Endothelial cell of umbilical vein (primary cell): ENCODE results near the gene FAM124B. TPM values are rescaled to one million over a fixed set of nuclear protein-coding genes. Genes with fewer than 3 reads are reported as not detected.

Source experiments
- Bru-seq: library from RNA; stranded (reverse); fragments of 400-500 nt; gene quantifications from one replicate; lab custom pipeline; 2021; lab: Mats Ljungman, UMichigan
- BruChase-seq, 2 experiments: library from RNA; stranded (reverse); fragments of 400-500 nt; gene quantifications; one replicate each; lab custom pipeline; 2021; lab: Mats Ljungman, UMichigan
- BruUV-seq: library from RNA; stranded (reverse); fragments of 400-500 nt; replicated peaks from 2 replicates; lab custom pipeline; 2021; lab: Mats Ljungman, UMichigan
- CTCF ChIA-PET: fragments of 300-600, 350-600 bp; sonication (Branson Sonifier 250); formaldehyde crosslinking; loops from one replicate; lab custom pipeline; 2021; ENCODE audit warnings: antibody characterized with exemption, inconsistent platforms; lab: Charles Lee
- POLR2A ChIA-PET: fragments of 300-600, 350-600 bp; sonication (Branson Sonifier 250); formaldehyde crosslinking; loops from one replicate; lab custom pipeline; 2021; ENCODE audit warnings: antibody characterized with exemption, inconsistent platforms; lab: Charles Lee
- DNase-seq: peaks from one replicate; pipeline ENCODE4 v3.0.0-alpha.2; 2011; ENCODE audit warnings: low read depth, low spot score
- FAIRE-seq: peaks from 2 replicates; lab custom pipeline; 2011; peaks lifted over from hg19 to GRCh38; lab: Jason Lieb, UNC
- H2AFZ ChIP-seq: 2 replicates; pipeline ENCODE4 v1.6.0; 2012; ENCODE audit warnings: low read depth, low read length, control low read depth, inconsistent platforms
- H3K27ac ChIP-seq: 2 replicates; pipeline ENCODE4 v1.5.1; 2011; ENCODE audit warnings: low read depth, mild to moderate bottlenecking, control low read depth, low read length, moderate library complexity; ENCODE audit not compliant: insufficient read depth
- H3K27me3 ChIP-seq, 2 experiments: 2 replicates each; pipeline versions ENCODE4 v1.6.0 to v1.6.1; 2011; ENCODE audit warnings: low read length in 2 of 2, mixed read lengths in 1 of 2; ENCODE audit not compliant: control insufficient read depth in 2 of 2, insufficient read depth in 2 of 2
- H3K36me3 ChIP-seq, 2 experiments: 2 replicates in 1 of 2; 3 replicates in 1 of 2; pipeline ENCODE4 v1.5.1; 2011; ENCODE audit warnings: low read length in 2 of 2, mild to moderate bottlenecking in 1 of 2, moderate library complexity in 1 of 2; ENCODE audit not compliant: control insufficient read depth in 2 of 2, insufficient read depth in 2 of 2; ENCODE audit errors: extremely low read depth in 1 of 2
- H3K4me1 ChIP-seq: 3 replicates; pipeline ENCODE4 v1.5.1; 2011; ENCODE audit warnings: mild to moderate bottlenecking, low read length; ENCODE audit not compliant: control insufficient read depth, insufficient read depth; ENCODE audit errors: extremely low read depth
- H3K4me2 ChIP-seq: 2 replicates; pipeline ENCODE4 v1.6.1; 2011; ENCODE audit warnings: low read length, control low read depth, mixed read lengths; ENCODE audit not compliant: insufficient read depth
- H3K4me3 ChIP-seq, 3 experiments: fragments of 200-600 bp in 1 of 3; sonication (generic), shearing (Covaris generic) in 1 of 3; replicated peaks in 1 of 3; 2 replicates each; pipeline ENCODE4 v1.5.1; 2011 to 2016; ENCODE audit warnings: control low read depth in 3 of 3, low read length in 3 of 3, mild to moderate bottlenecking in 2 of 3, inconsistent platforms in 1 of 3, low read depth in 1 of 3, moderate library complexity in 1 of 3; ENCODE audit not compliant: insufficient read depth in 1 of 3
- H3K79me2 ChIP-seq: 2 replicates; pipeline ENCODE4 v1.6.0; 2012; ENCODE audit warnings: low read length, inconsistent platforms; ENCODE audit not compliant: control insufficient read depth, insufficient read depth
- H3K9ac ChIP-seq: replicated peaks from 2 replicates; pipeline ENCODE3; 2011; ENCODE audit warnings: low read length, control low read depth; ENCODE audit not compliant: insufficient read depth; ENCODE audit errors: extremely low read depth
- H3K9me1 ChIP-seq: replicated peaks from 3 replicates; pipeline ENCODE4 v1.6.0; 2011; ENCODE audit warnings: mild to moderate bottlenecking, low read length; ENCODE audit not compliant: control insufficient read depth, insufficient read depth; ENCODE audit errors: extremely low read depth
- H3K9me3 ChIP-seq: replicated peaks from 2 replicates; pipeline ENCODE4 v1.5.1; 2012; ENCODE audit warnings: low read length, inconsistent platforms; ENCODE audit not compliant: control insufficient read depth, insufficient read depth
- H4K20me1 ChIP-seq: replicated peaks from 2 replicates; pipeline ENCODE3; 2011; ENCODE audit warnings: mild to moderate bottlenecking, low read length; ENCODE audit not compliant: control insufficient read depth, insufficient read depth; ENCODE audit errors: extremely low read depth
- CTCF ChIP-seq, 2 donors: IDR thresholded peaks; 1 replicate in 1 of 2; 2 replicates in 1 of 2; pipeline ENCODE4 v1.5.1; 2011; ENCODE audit warnings: low read length in 2 of 2, mild to moderate bottlenecking in 2 of 2, moderate library complexity in 2 of 2, control low read depth in 1 of 2, inconsistent platforms in 1 of 2, low read depth in 1 of 2; ENCODE audit not compliant: insufficient read depth in 1 of 2; ENCODE audit errors: extremely low read depth in 1 of 2
- EZH2 ChIP-seq: IDR thresholded peaks from 2 replicates; pipeline ENCODE4 v1.6.1; 2012; ENCODE audit warnings: borderline replicate concordance, low read depth, mild to moderate bottlenecking, moderate library complexity, low read length, inconsistent platforms; ENCODE audit not compliant: severe bottlenecking
- FOS ChIP-seq: IDR thresholded peaks from 2 replicates; pipeline ENCODE4 v1.6.1; 2011; ENCODE audit warnings: mild to moderate bottlenecking, low read length, moderate library complexity, borderline replicate concordance; ENCODE audit not compliant: insufficient read depth
- GATA2 ChIP-seq: IDR thresholded peaks from 2 replicates; pipeline ENCODE4 v1.7.0; 2011; ENCODE audit warnings: low read depth, mild to moderate bottlenecking, moderate library complexity, mixed read lengths, low read length; ENCODE audit not compliant: insufficient read length, insufficient read depth
- JUN ChIP-seq: IDR thresholded peaks from 2 replicates; pipeline ENCODE4 v1.6.1; 2011; ENCODE audit warnings: borderline replicate concordance, low read depth; ENCODE audit not compliant: insufficient read length, insufficient read depth
- MAX ChIP-seq: IDR thresholded peaks from 2 replicates; pipeline ENCODE4 v1.6.1; 2011; ENCODE audit not compliant: insufficient read depth, insufficient read length
- MYC ChIP-seq: IDR thresholded peaks from one replicate; pipeline ENCODE4 v1.6.1; 2011; ENCODE audit warnings: mild to moderate bottlenecking, low read depth, low read length
- POLR2A ChIP-seq: IDR thresholded peaks from 2 replicates; pipeline ENCODE4 v1.6.1; 2012; ENCODE audit warnings: low read depth, mild to moderate bottlenecking, control low read depth, low read length
- POLR2AphosphoS5 ChIP-seq: IDR thresholded peaks from 2 replicates; pipeline ENCODE4 v1.6.1; 2012; ENCODE audit warnings: low read depth, mild to moderate bottlenecking, control low read depth, low read length, moderate library complexity; ENCODE audit not compliant: insufficient read depth
- dilution Hi-C: fragments of 300-500 bp; cut with MboI; formaldehyde crosslinking; loops from one replicate; pipeline ENCODE4 v1.15.0; 2019; ENCODE audit warnings: low sequenced_read_pairs; ENCODE audit not compliant: extremely low pct_ligation_motif_present
- intact Hi-C: fragments of 100-400 bp; cut with micrococcal nuclease; formaldehyde crosslinking; loops from one replicate; pipeline ENCODE4 v1.10.0; 2022
- long read RNA-seq: library from polyadenylated mRNA; stranded (forward); transcript quantifications from one replicate; pipeline ENCODE4 v2.0.0, GENCODE V29; 2021
- polyA minus RNA-seq, 3 experiments: library from RNA; depleted of rRNA, polyadenylated mRNA; stranded (reverse); fragments of >200 nt; gene quantifications; 1 replicate in 1 of 3; 2 replicates in 2 of 3; pipeline ENCODE4 v1.2.3, GENCODE V29; 2011
- polyA plus RNA-seq, 4 experiments: library from polyadenylated mRNA; depleted of rRNA in 3 of 4; stranded (reverse) in 3 of 4; unstranded in 1 of 4; fragments of >200 nt; gene quantifications; 2 replicates each; pipeline versions ENCODE4 v1.2.1 to v1.2.3, GENCODE V29; 2011 to 2012; ENCODE audit warnings: missing spikeins in 1 of 4
- total RNA-seq: library from RNA; stranded (reverse); gene quantifications from 2 replicates; pipeline ENCODE4 v1.2.3, GENCODE V29; 2021

The FAM124B gene
- total RNA-seq (81.4 and 82.0 TPM in 2 replicates), polyA plus RNA-seq (91.7 and 119 TPM in 2 replicates), polyA minus RNA-seq (291 and 351 TPM in 2 replicates), Bru-seq, nascent RNA (percentile 97 among the genes with signal in this experiment), BruChase-seq, experiment 1, labeled RNA remaining after a 6-hour chase (percentile 94 among the genes with signal in this experiment), BruChase-seq, experiment 2, labeled RNA remaining after a 2-hour chase (percentile 93 among the genes with signal in this experiment)
- 92.1 and 97.9 TPM in 2 replicates for polyA plus RNA-seq (2011; cell fraction: cytosol; rRNA removed)
- 146 and 167 TPM in 2 replicates for polyA plus RNA-seq (2011; cell fraction: nucleus; rRNA removed)
- polyA plus RNA-seq (2012), result 72.5 and 82.2 TPM in 2 replicates
- polyA minus RNA-seq (2011; cell fraction: cytosol; rRNA and poly(A)+ RNA removed), result not detected
- polyA minus RNA-seq (2011; cell fraction: nucleus; rRNA and poly(A)+ RNA removed), result 376 and 437 TPM in 2 replicates
- long read RNA-seq, transcript FAM124B-202 (3 exons, 2,594 nt), result minor isoform, 87 of 377 reads
- long read RNA-seq, transcript FAM124B-203 (2 exons, 2,509 nt), result major isoform, 239 of 377 reads
- long read RNA-seq, transcript FAM124B-201 (2 exons, 2,030 nt), result minor isoform, 29 of 377 reads
- long read RNA-seq, partial matches to known transcripts, result 0 of 377 reads
- long read RNA-seq, other reads (novel, unspliced or antisense), result 22 of 377 reads

- ChIA-PET POLR2A (interaction anchor here (0.5 to 2.0 kb wide), 6 partner anchors 15 to 462 kb away, joined by 3 to 11 read pairs (median 6); partner anchors contain the start of gene CUL3), CTCF (interaction anchor here (0.8 to 6.3 kb wide), 11 partner anchors 9 to 249 kb away, joined by 3 to 78 read pairs (median 5); partner anchors contain the start of gene CUL3)
- H3K9me1 ChIP-seq, result no peaks in the 10 kb centered on the region
- DNase-seq (peak; percentile 99), FAIRE-seq (peak; percentile 98)
- peaks cover 28% of the 10 kb centered on the region for H3K4me1 ChIP-seq
- H2AFZ ChIP-seq, result no peak within 1 kb of the TSS
- H3K9ac ChIP-seq, result peak within 1 kb of the TSS; percentile 100
- H3K27ac ChIP-seq, result peak within 1 kb of the TSS; percentile 98
- peak within 1 kb of the TSS; percentile 33 to 90 (median 75) for H3K4me3 ChIP-seq
- H3K27me3 ChIP-seq, result no peaks in the 10 kb centered on the region
- TF ChIP-seq JUN (peak; percentile 82), EZH2 (no peak), MAX (peak; percentile 93), CTCF (IDR thresholded peaks at IDR 0.05; ENCODE audit: extremely low read depth in 1 of 2, insufficient read depth in 1 of 2, low read depth in 1 of 2, low read length in 2 of 2) (no peak), POLR2A (peak; percentile 96), POLR2AphosphoS5 (peak; percentile 91), GATA2 (peak; percentile 100), MYC (no peak), FOS (peak; percentile 83)
- peaks cover 0 to 3% of the 10 kb centered on the region in 2 experiments for H3K36me3 ChIP-seq
- intact Hi-C loops (loop anchor here (1.0 to 10.0 kb wide), 10 partner anchors 16 to 1747 kb away; partner anchors contain the start of genes CUL3 and FARSB), dilution Hi-C loops (no loop called here)
- peaks cover 49% of the 10 kb centered on the region for H3K79me2 ChIP-seq
- H3K4me2 ChIP-seq, result peak within 1 kb of the TSS; percentile 90
- peaks cover 7% of the 10 kb centered on the region for H4K20me1 ChIP-seq
- BruUV-seq, result TSS peak; percentile 43
- H3K9me3 ChIP-seq, result no peaks in the 10 kb centered on the region
Measured at GRCh38 chr2:224401641-224402342, at the start of gene FAM124B. Gene FAM124B, minus strand, starts transcription at chr2:224402107. Its CDS starts 339 bp downstream, at chr2:224401768.
